ENCODE results near the gene AKR7A3.
"Not testable (repeated sequence)": the region's sequence is repeated elsewhere in the genome, so short reads cannot be mapped to it uniquely, and the experiment has no call there.

Gene AKR7A3

GRCh38 chr1:19321071-19321470 lies 32.5 kb upstream of the AKR7A3 start:
- in situ Hi-C loops (cut with MboI; ENCODE audit: low sequenced_read_pairs), result no loop called here

- in situ Hi-C loops (cut with MboI; ENCODE audit: low sequenced_read_pairs), result no loop called here
These were observed 30.6 kb upstream of the AKR7A3 start for GRCh38 chr1:19319196-19319595.

- in situ Hi-C loops (cut with MboI; ENCODE audit: low sequenced_read_pairs), result no loop called here
These were observed 28.7 kb upstream of the AKR7A3 start for GRCh38 chr1:19317126-19317910.

- in situ Hi-C loops (cut with MboI; ENCODE audit: low sequenced_read_pairs), result no loop called here
These were observed 27.0 kb upstream of the AKR7A3 start for GRCh38 chr1:19315378-19316198.

GRCh38 chr1:19313961-19314882 lies 25.7 kb upstream of the AKR7A3 start:
- in situ Hi-C loops (cut with MboI; ENCODE audit: low sequenced_read_pairs), result no loop called here

GRCh38 chr1:19313636-19313959 lies 25.0 kb upstream of the AKR7A3 start:
- in situ Hi-C loops (cut with MboI; ENCODE audit: low sequenced_read_pairs), result no loop called here

GRCh38 chr1:19312782-19313635 lies 24.4 kb upstream of the AKR7A3 start:
- in situ Hi-C loops (cut with MboI; ENCODE audit: low sequenced_read_pairs), result no loop called here

GRCh38 chr1:19311931-19312781 lies 23.6 kb upstream of the AKR7A3 start, which contains the start of the genes AKR7A2 and SLC66A1:
Gene AKR7A2 (minus strand): TSS chr1:19312144. CDS start chr1:19312124, 20 bp downstream.
Gene SLC66A1 (plus strand): TSS chr1:19312326. CDS start chr1:19317678, 5,352 bp downstream.
- in situ Hi-C loops (cut with MboI; ENCODE audit: low sequenced_read_pairs), result no loop called here

GRCh38 chr1:19311503-19311930 lies 22.9 kb upstream of the AKR7A3 start:
- in situ Hi-C loops (cut with MboI; ENCODE audit: low sequenced_read_pairs), result no loop called here

- in situ Hi-C loops (cut with MboI; ENCODE audit: low sequenced_read_pairs), result no loop called here
These were observed 22.3 kb upstream of the AKR7A3 start for GRCh38 chr1:19310720-19311502.

GRCh38 chr1:19310061-19310460 lies 21.5 kb upstream of the AKR7A3 start:
- in situ Hi-C loops (cut with MboI; ENCODE audit: low sequenced_read_pairs), result no loop called here

- in situ Hi-C loops (cut with MboI; ENCODE audit: low sequenced_read_pairs), result no loop called here
These were observed 20.7 kb upstream of the AKR7A3 start for GRCh38 chr1:19309123-19309813.

GRCh38 chr1:19308509-19308907 lies 19.9 kb upstream of the AKR7A3 start:
- in situ Hi-C loops (cut with MboI; ENCODE audit: low sequenced_read_pairs), result no loop called here

GRCh38 chr1:19307794-19308508 lies 19.4 kb upstream of the AKR7A3 start:
- in situ Hi-C loops (cut with MboI; ENCODE audit: low sequenced_read_pairs), result no loop called here

- in situ Hi-C loops (cut with MboI; ENCODE audit: low sequenced_read_pairs), result no loop called here
These were observed 18.4 kb upstream of the AKR7A3 start for GRCh38 chr1:19306941-19307340.

GRCh38 chr1:19305880-19306279 lies 17.3 kb upstream of the AKR7A3 start:
- in situ Hi-C loops (cut with MboI; ENCODE audit: low sequenced_read_pairs), result no loop called here

GRCh38 chr1:19304081-19304480 lies 15.5 kb upstream of the AKR7A3 start:
- in situ Hi-C loops (cut with MboI; ENCODE audit: low sequenced_read_pairs), result not testable (repeated sequence)
